ENCODE measurements around the gene RLBP1.

GRCh38 chr15:89174476-89174875 lies 46.9 kb downstream of the RLBP1 start:
- no peak for TF ChIP-seq POLR2A (IDR thresholded peaks at IDR 0.05; ENCODE audit: low read length)
- TF ChIP-seq GATA1 (IDR thresholded peaks at IDR 0.05; ENCODE audit: low read depth, low read length) = no peak

Measured in erythroblast (primary cell).